ENCODE results near the gene CXXC5. TPM values are rescaled to one million over a fixed set of nuclear protein-coding genes. Genes with fewer than 3 reads are reported as not detected.

Gene CXXC5
- total RNA-seq, 1 donor, result 317 TPM

DNA sequence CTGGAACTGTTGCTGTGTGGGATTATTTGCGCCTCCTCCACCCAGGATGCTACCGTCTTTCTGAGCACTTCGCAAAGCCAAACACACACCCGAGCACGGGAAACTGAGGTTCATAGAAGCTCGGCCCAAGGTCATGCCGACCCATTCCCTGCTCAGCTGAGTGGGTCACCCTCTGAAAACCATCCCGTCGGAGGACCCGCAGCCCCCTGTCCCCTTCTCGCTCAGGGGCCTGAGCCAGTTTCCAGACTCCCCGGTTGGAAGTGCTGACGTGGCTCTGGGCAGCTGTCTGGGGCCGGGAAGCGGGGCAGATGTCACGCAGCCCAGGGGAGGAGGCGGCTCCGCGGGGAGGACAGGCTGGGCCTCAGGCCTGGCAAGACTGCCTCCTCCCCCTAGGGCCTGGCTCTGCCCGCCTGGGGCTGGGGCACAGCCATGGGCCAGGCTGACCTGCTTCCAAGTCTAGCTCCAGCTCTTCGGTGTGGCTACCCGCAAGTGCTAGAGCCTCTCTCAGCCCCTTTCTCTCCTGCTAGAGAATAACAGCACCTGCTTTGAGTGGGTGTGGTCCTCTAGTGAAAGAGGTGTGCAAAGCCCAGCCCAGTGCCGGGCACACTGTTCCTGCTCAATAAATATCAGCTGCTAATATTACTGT, 9.9 kb upstream of the CXXC5 start:
- peak in 2 of 3 donors; percentile 60 to 62 for DNase-seq (ENCODE audit: low read depth in 2 of 3, low spot score in 2 of 3)

GRCh38 chr5:139638736-139639618, 9.2 kb upstream of the CXXC5 start:
- DNase-seq (ENCODE audit: low read depth in 2 of 3, low spot score in 2 of 3), result no peak

GRCh38 chr5:139639619-139640380, 8.3 kb upstream of the CXXC5 start:
- no peak for DNase-seq (ENCODE audit: low read depth in 2 of 3, low spot score in 2 of 3)

DNA sequence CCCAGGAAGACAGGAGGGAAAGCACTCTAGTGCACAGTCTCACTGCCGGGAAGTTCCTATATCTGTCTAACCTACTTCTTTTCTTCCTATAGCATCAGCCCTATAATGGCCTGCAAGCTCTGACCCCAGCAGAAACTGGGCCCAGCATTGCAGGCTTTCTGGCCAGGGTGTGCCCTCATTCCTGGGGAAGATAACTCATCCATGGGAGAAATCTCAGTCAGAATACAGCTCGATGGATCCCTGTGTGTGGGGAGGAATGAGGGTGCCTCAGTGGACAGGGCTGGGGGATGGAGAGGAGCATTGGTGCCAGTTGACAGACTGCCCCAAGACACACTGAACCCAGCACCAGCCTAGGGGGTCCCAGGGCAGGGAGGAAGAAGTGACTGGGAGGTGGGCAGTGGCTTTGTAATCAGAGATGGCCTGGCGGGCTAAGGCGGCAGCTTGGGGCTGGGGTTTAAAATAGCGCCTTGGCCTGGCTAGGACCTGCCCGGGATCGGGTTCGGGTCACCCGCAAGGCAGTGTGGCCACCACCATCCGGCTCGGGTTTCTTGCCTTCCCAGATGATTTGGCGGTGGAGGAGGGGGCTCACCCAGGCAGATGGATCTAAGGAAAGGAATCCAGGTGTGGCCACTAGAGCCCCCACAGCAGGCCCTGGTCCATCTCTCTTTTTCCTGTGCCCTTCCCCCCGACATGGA, 7.6 kb upstream of the CXXC5 start:
- DNase-seq (ENCODE audit: low read depth in 2 of 3, low spot score in 2 of 3), result no peak

- no peak for DNase-seq (ENCODE audit: low read depth in 2 of 3, low spot score in 2 of 3)
Measured at GRCh38 chr5:139641116-139642080, 6.8 kb upstream of the CXXC5 start.

DNA sequence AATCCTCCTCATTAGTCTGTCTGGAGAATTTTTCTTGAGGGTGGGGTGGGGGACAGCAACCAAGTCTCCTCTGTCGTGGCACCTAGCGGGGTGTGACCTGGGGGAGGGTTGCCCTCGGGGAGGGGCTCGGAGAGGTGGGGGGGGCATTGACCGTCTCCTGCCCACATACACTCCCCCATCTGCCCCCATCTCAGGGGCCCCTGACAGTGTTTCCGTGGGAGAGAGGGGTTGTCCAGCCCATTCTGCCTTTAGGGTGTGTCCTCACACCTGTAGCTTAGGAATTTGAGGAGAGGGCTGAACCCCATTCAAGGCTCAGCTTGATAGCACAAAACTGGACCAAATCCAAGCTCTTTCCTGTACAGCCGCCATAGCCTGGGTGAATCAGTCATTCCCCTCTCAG, 5.9 kb upstream of the CXXC5 start:
- no peak for DNase-seq (ENCODE audit: low read depth in 2 of 3, low spot score in 2 of 3)

DNA sequence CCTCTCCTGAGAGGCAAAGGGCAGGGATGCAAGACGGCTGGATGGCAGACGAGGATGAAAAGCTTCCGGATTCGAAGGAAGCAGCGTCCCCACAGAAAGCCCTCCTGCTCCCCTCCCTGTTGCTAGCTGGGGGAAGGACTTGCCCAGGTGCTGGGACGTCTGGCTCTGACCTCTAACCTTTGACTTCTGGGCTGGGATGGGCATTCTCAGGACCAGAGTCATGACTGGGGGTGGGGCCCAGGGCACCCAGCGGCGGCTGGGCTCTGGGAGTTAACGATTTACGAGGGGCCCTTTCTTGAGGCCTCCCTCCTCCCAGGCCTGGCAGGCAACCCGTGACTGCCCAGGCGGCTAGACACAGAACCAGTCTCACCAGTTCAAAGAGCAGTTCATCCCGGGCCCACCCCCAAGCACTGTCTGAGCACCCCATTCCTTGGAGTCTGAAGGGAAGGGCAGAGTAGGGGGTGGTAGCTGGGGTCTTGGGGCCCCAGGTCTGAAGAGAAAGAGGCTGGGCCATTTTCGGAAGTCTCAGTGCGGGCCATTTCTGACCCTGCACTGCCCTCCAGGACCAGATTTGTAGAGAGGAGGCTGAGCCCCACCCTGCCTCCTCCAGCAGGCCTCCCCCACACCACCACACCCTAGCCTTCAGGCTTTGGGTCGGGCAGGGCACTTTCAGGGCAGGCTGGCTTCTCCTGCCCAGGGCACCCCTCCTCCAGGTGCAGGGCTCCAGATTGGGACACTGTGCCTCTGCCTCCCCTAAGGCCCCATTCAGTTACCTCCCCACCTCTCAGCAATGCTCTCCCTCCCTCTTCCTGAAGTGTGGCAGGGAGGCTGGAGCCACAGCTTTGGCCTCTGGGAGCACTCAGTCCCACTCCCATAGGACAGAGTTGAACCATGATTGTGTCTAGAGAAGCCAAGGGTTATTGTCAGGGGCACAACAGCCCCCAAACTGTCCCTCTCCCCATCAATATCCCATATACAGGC, 5.0 kb upstream of the CXXC5 start:
- no peak for DNase-seq (ENCODE audit: low read depth in 2 of 3, low spot score in 2 of 3)

- DNase-seq (ENCODE audit: low read depth in 2 of 3, low spot score in 2 of 3), result no peak
Measured at GRCh38 chr5:139644001-139644456, 4.1 kb upstream of the CXXC5 start.

DNA sequence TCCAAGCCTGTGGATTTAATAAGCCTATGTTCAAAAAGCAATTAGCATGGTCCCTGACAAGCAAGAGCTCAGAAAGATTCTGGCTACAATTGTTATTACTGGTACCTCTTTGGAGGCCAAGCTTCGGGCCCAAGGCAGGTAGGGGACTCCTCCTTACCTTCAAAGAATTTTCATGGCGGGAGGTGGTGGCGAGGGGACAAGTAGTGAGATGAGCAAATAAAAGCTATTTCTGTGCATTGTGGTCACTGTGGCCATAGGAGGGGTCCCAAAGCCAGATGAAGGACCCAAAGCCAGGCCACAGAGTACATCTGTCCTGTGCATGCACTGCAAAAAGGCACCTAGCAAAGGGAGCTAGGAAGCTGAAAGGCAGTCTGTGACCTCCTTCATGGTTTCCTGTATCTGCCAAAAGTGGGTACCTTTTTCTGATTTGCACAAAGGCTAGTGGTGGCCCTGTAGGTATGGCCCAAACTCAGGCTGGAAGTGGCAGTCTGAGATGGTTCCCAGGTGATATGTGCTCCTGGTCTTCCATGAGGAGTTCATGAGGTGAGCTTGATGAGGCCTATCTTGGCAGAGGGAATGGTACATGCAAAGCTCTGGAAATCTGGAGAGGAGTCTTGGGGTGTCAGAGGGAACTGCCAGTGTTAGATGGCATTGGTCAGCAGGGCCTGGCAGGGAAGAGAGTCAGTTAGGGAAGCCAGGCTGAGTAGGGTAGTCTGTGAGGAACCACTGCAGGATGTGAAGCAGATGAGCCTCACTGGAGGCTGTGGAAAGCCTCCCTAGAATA, 3.3 kb upstream of the CXXC5 start:
- no peak for DNase-seq (ENCODE audit: low read depth in 2 of 3, low spot score in 2 of 3)

GRCh38 chr5:139645430-139645871, 2.7 kb upstream of the CXXC5 start:
- DNase-seq (ENCODE audit: low read depth in 2 of 3, low spot score in 2 of 3), result no peak

DNA sequence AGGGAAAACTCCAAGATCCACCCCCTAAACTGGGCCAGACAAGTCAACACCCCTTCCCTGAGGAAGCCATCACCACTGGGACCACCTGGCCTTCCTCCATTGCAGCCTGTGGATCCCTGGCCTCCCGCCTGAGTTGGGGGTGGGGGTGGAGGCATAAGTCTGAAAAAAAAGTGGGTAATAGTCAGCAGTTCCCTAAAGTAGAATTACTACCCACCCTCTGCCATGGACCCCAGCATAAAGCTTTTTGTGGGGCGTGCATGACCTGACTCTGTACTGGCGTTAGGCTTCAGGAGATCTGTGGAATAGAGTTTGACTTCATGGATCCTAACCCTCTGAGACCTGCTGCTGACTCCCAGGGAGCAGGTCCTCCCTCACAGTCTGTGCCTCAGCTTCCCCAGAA, 2.0 kb upstream of the CXXC5 start:
- no peak for DNase-seq (ENCODE audit: low read depth in 2 of 3, low spot score in 2 of 3)

DNA sequence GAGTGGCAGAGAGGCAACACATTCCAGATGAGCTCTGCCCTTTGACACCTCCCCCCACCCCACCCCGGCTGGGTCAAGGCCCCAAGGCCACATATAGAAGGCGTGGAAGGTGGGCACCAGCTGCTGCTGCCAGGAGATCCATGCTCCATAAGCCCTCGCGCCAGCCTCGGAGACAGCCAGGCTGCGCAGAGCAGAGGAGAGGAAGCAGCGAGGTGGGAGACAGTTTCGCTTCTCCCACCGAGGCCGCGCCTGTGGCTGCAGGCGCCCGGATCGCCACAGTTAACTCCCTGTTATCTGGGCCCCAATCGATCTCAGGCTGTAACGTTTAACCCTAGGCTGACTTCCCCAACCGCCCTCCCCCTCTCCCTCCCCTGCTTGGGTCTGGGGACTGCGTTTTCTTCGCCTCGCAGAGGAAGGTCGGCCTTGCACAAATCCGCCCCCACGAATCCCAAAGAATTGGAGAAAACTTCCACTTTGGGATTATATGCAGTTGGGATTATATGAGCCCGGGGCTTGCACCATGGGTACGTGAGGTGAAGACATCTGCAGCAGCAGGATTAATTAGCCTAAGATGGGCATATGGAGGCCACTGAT, 1.1 kb upstream of the CXXC5 start:
- peak in 1 of 3 donors; percentile 48 for DNase-seq (ENCODE audit: low read depth in 2 of 3, low spot score in 2 of 3)

DNA sequence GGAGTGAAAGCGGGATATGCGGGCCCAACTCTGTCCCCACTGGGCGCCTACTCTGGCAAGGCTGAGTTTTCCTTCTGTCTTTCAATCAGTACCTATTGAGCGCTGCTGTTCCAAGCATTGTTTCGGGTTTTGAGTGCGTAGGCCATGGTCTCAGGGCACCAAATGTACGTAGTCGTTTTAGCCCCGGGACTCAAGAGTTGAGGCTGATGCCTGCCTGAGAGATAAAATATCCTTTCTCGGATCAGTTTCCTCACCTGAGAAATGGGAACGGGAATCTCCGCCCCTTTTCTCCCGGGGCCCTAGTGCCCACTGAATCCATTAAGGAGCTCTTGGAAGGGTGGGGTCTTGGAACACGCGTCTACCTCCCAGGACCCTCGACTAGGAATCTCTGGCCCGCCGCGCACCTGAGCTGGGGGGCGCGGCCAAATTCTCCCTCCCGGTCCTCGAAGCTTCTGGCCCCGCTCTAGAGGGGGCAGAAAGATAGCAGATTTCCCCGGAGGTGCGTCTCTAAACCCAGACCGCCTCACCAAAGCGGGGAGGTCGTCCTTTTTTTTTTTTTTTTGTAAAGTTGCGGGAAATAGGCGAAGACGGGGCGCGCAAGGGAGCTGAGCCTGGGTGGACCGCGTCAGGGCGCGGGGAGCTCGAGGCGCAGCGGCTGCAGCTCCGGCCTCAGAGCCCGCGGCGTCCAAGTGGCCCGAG, 494 bp upstream of the CXXC5 start:
- DNase-seq (ENCODE audit: low read depth in 2 of 3, low spot score in 2 of 3), result no peak

GRCh38 chr5:139649082-139649991, 1.2 kb downstream of the CXXC5 start:
- peak in 1 of 3 donors; percentile 64 for DNase-seq (ENCODE audit: low read depth in 2 of 3, low spot score in 2 of 3)

DNA sequence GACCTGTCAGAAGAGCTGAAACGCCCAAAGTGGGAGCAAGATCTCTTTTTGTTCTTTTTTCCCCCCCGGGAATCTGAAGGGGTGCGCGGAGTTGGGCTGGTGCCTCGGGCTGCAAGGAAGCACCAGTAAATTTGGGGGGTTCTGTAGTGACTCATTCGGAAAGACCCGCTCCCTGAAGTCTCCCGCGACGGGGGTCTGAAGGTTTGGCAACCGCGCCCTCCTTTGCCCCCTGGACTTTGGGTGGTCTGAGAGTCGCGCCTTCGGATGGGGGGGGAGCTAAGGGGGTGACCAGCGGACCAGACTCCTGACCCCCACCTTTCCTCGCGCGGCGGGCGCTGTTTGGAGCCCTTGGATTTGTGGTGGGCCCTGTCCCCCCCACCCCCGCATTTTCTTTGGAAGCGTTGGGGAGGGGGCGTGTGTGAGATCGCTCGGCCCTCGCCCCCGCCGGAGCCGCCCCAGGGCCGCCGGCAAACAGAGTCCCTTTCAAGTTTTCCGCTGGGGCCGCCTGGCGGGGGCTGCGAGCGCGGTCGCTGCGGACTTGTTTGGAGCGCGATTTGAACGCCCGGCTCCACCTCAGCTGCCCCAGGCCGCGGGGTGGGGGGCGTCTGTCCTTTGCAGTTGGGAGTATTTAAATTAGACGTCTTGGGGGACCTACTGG, 2.0 kb downstream of the CXXC5 start:
- peak in 1 of 3 donors; percentile 40 for DNase-seq (ENCODE audit: low read depth in 2 of 3, low spot score in 2 of 3)
